Measurements from ENCODE around the gene RSRC2.

DNA sequence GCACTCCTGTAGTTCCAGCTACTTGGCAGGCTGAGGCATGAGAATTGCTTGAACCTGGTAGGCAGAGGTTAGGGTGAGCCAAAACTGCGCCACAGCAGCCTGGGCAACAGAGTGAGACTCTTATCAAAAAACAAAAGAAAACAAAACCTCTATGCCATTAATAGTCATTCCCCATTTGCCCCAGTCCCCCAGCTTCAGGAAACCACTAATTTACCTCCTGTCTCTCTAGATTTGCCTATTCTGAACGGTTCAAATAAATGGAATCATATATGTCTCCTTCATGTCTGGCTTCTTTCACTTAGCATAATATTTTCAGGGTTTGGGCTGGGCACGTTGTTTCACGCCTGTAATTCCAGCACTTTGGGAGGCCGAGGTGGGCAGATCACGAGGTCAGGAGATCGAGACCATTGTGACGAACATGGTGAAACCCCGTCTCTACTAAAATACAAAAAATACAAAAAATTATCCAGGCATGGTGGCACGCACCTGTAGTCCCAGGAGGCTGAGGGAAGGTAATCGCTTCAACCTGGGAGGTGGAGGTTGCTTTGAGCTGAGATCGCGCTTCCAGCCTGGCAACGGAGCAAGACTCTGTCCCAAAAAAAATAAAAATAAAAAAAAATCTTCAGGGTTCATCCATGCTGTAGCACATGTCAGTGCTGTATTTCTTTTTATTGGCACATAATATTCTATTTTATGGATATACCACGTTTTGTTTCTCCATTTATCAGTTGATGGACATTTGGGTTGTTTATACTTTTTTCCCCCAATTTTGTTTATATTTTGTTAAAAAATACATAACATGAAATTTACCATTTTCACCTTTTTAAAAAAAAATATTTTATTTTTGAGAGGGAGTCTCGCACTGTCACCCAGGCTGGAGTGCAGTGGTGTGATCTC, 32.3 kb upstream of the RSRC2 start:
- TF ChIP-seq YY1 (IDR thresholded peaks at IDR 0.05; ENCODE audit: insufficient read depth, insufficient read length) (no peak), ZNF274 (IDR thresholded peaks at IDR 0.05; ENCODE audit: low read depth, low read length) (no peak)

All from NT2/D1 (cell line).